ENCODE results near the gene LIMD2.

The LIMD2 gene

DNA sequence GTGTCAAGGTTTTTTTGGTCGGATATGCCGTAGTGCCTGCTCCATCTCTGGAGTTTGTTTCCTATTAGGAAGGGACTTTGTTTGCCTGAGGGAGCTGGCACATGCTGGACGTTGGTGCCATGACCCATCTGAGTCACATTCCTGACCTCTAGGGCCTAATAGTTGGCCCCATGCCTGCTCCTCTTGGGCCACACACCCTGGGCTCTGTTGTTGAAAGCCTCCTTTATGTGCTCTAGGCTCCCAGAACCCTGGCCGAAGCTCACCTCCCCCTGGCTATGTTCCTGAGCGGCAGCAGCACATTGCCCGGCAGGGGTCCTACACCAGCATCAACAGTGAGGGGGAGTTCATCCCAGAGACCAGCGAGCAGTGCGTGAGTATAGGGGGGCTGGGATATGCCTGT, 18.4 kb downstream of the LIMD2 start:
- DNase-seq (ENCODE audit: low read depth, low spot score): no peak

GRCh38 chr17:63680700-63681099, 19.2 kb downstream of the LIMD2 start:
- no peak for DNase-seq (ENCODE audit: low read depth, low spot score)

DNA sequence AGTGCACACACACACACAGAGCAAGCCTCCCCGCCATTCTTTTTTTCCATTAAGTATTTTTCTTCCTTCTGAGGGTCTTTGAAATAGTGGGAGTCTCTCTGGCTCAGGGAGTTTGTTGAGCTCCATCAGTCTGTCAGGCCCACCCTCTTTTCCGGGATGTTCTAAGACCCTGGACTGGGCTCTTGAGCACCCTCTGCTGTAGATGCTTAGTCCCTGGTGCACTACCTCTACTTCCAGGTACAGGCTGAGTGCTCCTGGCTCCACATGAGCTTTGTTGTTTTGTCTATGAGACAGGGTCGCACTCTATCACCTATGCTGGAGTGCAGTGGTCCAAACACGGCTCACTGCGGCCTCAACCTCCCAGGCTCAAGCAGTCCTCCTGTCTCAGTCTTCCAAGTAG, 20.7 kb downstream of the LIMD2 start:
- DNase-seq (ENCODE audit: low read depth, low spot score): no peak

DNA sequence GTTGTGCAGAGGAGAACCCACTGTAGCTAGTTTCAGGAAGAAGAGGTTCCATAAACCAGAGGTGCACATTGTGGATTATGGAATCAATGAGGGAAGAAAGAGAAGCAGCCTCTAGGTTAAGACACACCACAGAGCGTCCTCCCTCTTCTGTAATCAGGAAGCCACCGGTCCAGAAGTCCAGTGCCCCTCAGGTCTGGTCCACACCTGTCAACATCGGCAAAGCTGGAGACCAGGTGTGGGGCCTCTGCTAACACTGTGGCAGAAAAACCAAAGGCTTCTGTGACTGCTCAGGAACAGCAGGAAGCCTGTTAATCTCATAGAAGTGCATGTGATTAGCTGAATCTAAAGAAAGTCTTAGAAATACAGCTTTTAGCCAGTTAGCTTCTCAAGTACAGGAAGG, 23.3 kb downstream of the LIMD2 start:
- DNase-seq (ENCODE audit: low read depth, low spot score): no peak

DNA sequence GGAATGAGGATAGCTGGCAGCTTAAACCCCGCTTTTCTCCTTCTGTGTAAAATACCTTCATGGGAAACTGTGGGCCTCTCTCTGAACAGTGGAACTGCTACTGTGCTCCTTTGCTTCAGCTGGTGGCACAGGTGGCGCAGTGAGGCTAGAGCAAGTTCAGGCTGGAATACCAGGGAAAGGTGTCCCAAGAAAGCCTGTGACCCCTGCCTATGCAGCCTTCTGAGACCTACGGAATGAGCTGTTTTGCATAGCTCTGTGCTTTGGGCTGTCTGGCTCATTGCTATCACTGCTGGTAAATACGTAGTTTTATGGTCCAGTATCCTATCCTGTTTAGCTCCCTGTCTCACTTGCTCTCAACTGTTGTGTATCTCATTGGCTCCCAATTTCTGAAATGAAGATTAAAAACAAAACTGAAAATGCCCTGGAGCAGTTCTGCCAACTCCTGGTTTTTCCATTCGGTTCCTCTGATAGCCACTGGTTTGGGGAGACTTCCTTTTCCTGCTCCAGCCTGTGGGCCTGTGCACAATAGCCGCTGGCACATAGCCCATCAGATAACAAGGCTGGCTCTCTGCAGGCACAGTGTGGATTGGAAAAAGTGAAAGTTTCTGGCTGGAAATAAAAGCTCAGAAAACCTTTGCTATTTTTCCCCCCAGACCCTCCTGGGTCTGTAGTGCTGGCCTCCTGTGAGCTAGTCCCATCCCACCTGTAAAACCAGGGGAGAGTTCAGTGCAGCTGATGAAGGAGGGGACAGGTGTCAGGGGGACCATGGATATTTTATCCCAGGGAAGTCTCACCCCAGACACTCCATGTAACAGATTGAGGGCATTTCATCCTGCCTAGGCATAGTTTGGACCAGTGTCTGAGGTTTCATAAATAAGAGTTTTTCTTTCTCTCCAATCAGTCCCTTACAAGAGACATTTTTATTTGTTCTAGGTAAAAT, 24.0 kb downstream of the LIMD2 start:
- no peak for DNase-seq (ENCODE audit: low read depth, low spot score)

DNA sequence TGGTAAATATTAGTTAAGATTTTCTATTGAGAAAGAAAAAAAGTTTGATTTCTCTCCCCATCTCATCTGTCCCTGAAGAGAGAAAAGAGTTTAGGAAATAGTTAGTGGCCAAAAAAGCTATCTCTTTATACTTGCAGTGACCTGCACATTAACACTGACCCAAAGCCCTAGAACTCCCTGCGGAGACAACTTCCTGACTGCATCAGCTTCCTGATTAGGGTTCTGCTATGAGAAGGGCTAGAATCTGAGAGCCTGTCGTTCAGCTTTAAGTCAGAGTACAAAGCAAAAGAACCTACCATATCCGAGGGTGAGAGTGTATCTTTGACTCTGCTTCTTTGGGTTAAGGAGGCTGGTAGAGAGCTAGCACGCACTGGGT, 24.7 kb downstream of the LIMD2 start:
- DNase-seq (ENCODE audit: low read depth, low spot score): no peak

- DNase-seq (ENCODE audit: low read depth, low spot score): no peak
Observed at GRCh38 chr17:63672856-63673255, 27.1 kb downstream of the LIMD2 start.

DNA sequence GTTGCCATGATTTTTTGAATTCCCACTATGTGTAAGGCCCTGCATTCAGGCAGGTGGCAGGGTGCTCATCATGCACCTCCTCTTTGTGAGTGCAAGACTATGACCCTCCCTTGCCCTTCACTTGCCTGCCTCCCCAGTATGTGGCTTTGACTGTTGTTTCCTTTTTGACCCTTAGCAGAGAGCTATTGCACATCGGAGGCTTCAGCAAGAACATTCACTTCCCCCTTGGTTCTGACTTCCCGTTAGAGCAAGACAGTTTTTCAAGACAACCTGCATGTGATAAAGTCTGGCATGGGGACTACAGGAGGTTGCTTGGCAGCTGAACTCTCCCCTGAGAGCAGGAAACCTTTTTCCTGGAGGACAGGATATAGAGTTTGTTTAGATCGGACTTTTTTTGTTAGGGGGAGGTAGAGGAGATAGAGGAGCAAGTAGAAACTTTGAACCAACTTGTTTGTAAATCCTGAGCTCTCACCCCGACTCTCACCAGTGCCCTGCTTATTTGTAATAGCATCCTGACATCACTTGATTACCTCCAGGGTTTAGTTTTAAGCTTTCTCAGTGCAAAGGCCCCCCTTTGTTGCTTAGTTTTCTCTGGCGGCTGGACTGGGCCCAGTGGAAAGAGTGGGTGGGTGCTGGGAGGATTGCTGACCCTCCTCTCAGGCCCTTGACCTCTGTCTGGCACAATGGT, 34.3 kb downstream of the LIMD2 start:
- DNase-seq (ENCODE audit: low read depth, low spot score): no peak

DNA sequence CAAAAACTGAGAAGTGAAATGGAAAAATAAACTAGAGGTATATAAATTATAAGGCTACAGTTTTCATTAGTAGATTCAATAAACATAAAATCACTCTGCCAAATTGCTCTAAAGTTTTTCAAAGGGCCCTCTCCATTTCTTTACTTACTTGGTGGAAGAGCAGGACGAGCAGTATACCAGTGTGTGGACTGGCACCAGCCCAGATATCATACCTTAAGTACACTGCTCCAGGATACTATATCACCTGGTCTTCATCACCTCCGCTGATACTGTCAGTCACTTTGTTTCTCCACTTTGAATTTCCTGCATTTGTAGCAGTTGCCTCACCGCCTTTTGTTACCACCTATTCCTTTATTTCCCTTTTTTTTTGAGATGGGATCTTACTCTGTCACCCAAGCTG, 40.1 kb downstream of the LIMD2 start:
- DNase-seq (ENCODE audit: low read depth, low spot score): no peak

GRCh38 chr17:63658366-63658765, 41.6 kb downstream of the LIMD2 start:
- DNase-seq (ENCODE audit: low read depth, low spot score): no peak

DNA sequence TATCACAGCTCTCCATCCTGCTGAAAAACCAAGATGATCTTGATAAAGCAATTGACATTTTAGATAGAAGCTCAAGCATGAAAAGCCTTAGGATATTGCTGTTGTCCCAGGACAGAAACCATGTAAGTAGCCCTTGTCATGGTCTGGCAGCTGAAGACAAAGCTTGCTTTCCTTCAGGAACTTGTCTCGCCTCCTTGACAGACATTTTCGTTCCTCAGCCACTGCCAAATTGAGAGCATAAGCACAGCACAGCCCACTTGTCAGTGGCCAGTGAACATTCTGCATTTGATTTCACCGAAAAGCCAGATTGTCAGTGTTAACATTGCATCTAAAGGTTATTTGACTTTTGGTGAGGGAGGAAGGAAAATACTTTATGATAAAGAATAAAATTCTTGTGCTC, 42.1 kb downstream of the LIMD2 start:
- no peak for DNase-seq (ENCODE audit: low read depth, low spot score)

- no peak for DNase-seq (ENCODE audit: low read depth, low spot score)
Observed at GRCh38 chr17:63653050-63653449, 46.9 kb downstream of the LIMD2 start.

GRCh38 chr17:63652106-63652505, 47.8 kb downstream of the LIMD2 start:
- no peak for DNase-seq (ENCODE audit: low read depth, low spot score)

DNA sequence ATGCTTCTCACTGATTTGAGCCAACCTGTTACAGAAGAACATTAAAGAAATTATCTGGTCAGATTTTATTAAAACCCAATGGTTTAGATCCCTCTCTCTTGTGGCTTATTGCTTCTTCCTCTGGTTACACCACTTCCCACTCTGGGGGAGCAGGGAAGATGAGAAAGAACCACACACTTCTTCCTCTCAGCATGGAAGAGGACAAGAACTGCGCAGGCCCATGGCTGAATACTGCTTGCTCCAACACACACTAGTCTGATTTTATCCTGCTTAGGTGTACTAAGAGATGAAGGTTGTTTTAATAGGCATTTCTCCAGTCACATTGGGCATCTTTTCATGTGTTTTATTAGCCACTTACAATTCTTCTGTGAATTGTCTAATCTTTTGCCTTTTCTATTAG, 50.1 kb downstream of the LIMD2 start:
- no peak for DNase-seq (ENCODE audit: low read depth, low spot score)

DNA sequence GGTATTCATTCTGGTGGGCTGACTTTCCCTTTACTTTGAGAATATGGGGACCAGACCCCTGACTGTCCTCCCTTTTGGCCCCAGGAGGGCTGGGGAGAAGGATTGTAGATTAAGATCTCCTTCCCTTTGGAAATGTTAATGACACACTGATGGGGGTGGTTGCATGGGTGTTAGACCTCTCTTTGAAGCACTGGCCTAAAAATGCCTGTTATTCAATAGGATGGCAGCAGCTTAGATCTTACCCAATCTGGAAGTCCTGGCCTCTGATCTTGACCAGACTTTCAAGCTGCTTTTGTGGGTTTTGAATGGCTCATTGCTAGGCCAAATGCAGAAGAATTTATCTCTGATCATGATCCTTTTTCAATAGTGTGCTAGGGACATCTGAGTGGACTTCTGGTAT, 52.0 kb downstream of the LIMD2 start:
- no peak for DNase-seq (ENCODE audit: low read depth, low spot score)

GRCh38 chr17:63647065-63647725, 52.7 kb downstream of the LIMD2 start:
- DNase-seq (ENCODE audit: low read depth, low spot score): no peak

DNA sequence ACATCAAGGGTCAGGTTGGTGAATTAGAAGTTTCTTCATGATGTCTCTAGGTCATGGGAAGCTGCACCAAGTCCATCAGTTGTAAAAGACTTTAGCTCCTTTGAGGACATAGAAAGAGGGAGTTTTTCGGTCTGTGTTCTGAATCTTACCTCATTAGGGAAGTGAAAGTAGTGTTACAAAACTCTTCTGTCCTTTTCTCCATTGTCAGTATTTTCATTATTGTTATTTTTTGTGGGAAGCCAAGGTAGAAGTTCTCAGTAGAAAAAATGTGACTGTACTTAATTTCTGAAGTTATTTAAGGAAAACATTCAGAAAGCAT, 53.5 kb downstream of the LIMD2 start:
- no peak for DNase-seq (ENCODE audit: low read depth, low spot score)
